ENCODE measurements around the gene ALB.

Gene ALB

GRCh38 chr4:73450398-73451004 is 46.4 kb downstream of the ALB start:
- FAIRE-seq = peak; percentile 84
- peak; percentile 57 for DNase-seq (ENCODE audit: low spot score)

GRCh38 chr4:73451404-73451803 is 47.3 kb downstream of the ALB start:
- FAIRE-seq (no peak), DNase-seq (ENCODE audit: low spot score) (no peak)

- DNase-seq (ENCODE audit: low spot score) (no peak), FAIRE-seq (peak; percentile 67)
Observed at GRCh38 chr4:73451981-73452747, 48.1 kb downstream of the ALB start.

- DNase-seq (ENCODE audit: low spot score) (no peak), FAIRE-seq (peak; percentile 52)
Observed at GRCh38 chr4:73452953-73453700, 49.0 kb downstream of the ALB start.

GRCh38 chr4:73453701-73454005 is 49.6 kb downstream of the ALB start:
- DNase-seq (ENCODE audit: low spot score) = no peak
- no peak for FAIRE-seq

- no peak for FAIRE-seq
Observed at GRCh38 chr4:73454920-73455319, 50.8 kb downstream of the ALB start.

GRCh38 chr4:73456177-73457022 is 52.3 kb downstream of the ALB start:
- FAIRE-seq (no peak), DNase-seq (ENCODE audit: low spot score) (no peak)

More at GRCh38 chr4:73454920-73455319, 50.8 kb downstream of the ALB start:
- DNase-seq (ENCODE audit: low spot score) = no peak

- DNase-seq (ENCODE audit: low spot score) = no peak
- no peak for FAIRE-seq
Observed at GRCh38 chr4:73458184-73459047, 54.3 kb downstream of the ALB start.

- FAIRE-seq (no peak), DNase-seq (ENCODE audit: low spot score) (no peak)
Observed at GRCh38 chr4:73459048-73459421, 54.9 kb downstream of the ALB start.

- DNase-seq (ENCODE audit: low spot score) (no peak), FAIRE-seq (no peak)
Observed at GRCh38 chr4:73460913-73461522, 56.9 kb downstream of the ALB start.

- FAIRE-seq (no peak), DNase-seq (ENCODE audit: low spot score) (no peak)
Observed at GRCh38 chr4:73468170-73468569, 64.1 kb downstream of the ALB start.

GRCh38 chr4:73470728-73471127 is 66.6 kb downstream of the ALB start:
- FAIRE-seq (no peak), DNase-seq (ENCODE audit: low spot score) (no peak)

Measured in urothelium cell line (cell line).